Stimulated activated CD8-positive, alpha-beta memory T cell treated with anti-CD3 and anti-CD28 coated beads, Interleukin-7, amount 100 ng/mL, for 4 hours (primary cell): Measurements from ENCODE around the gene THSD4.
"Not testable (repeated sequence)": the region's sequence is repeated elsewhere in the genome, so short reads cannot be mapped to it uniquely, and the experiment has no call there.

Experiments used
- DNase-seq, 2 donors: peaks; one replicate each; pipeline ENCODE4 v3.0.0-alpha.2; 2020; ENCODE audit warnings: low read depth in 2 of 2

Gene THSD4

GRCh38 chr15:71384501-71384900 is 269.2 kb downstream of the THSD4 start:
- DNase-seq, result no peak

- DNase-seq, result no peak
Measured at GRCh38 chr15:71385026-71385425, 269.8 kb downstream of the THSD4 start.

GRCh38 chr15:71385457-71385856 is 270.2 kb downstream of the THSD4 start:
- no peak for DNase-seq

GRCh38 chr15:71386005-71386404 is 270.7 kb downstream of the THSD4 start:
- no peak for DNase-seq

GRCh38 chr15:71386448-71387236 is 271.4 kb downstream of the THSD4 start:
- DNase-seq, result no peak

- DNase-seq, result no peak
Measured at GRCh38 chr15:71387810-71388209, 272.5 kb downstream of the THSD4 start.

- no peak for DNase-seq
Measured at GRCh38 chr15:71390096-71390495, 274.8 kb downstream of the THSD4 start.

- no peak for DNase-seq
Measured at GRCh38 chr15:71391421-71392088, 276.3 kb downstream of the THSD4 start.

- no peak for DNase-seq
Measured at GRCh38 chr15:71392861-71393283, 277.6 kb downstream of the THSD4 start.

GRCh38 chr15:71393383-71393782 is 278.1 kb downstream of the THSD4 start:
- no peak for DNase-seq

- no peak for DNase-seq
Measured at GRCh38 chr15:71396536-71397125, 281.4 kb downstream of the THSD4 start.

- DNase-seq, result no peak
Measured at GRCh38 chr15:71397377-71397776, 282.1 kb downstream of the THSD4 start.

GRCh38 chr15:71400294-71400693 is 285.0 kb downstream of the THSD4 start:
- no peak for DNase-seq

- DNase-seq, result not testable (repeated sequence)
Measured at GRCh38 chr15:71401728-71402127, 286.5 kb downstream of the THSD4 start.

GRCh38 chr15:71409541-71409940 is 294.3 kb downstream of the THSD4 start:
- DNase-seq, result no peak

GRCh38 chr15:71410347-71410746 is 295.1 kb downstream of the THSD4 start:
- no peak for DNase-seq

- DNase-seq, result no peak
Measured at GRCh38 chr15:71411538-71412482, 296.5 kb downstream of the THSD4 start.

- no peak for DNase-seq
Measured at GRCh38 chr15:71413419-71413818, 298.1 kb downstream of the THSD4 start.

- no peak for DNase-seq
Measured at GRCh38 chr15:71414853-71415252, 299.6 kb downstream of the THSD4 start.

- DNase-seq, result no peak
Measured at GRCh38 chr15:71422530-71423259, 307.4 kb downstream of the THSD4 start.

GRCh38 chr15:71424765-71425164 is 309.5 kb downstream of the THSD4 start:
- no peak for DNase-seq
